HG02884 (cell line): ENCODE results near the gene SLF2.

Experiments
- ATAC-seq: cut with Tn5 transposase; IDR thresholded peaks from one replicate; pipeline ENCODE4 v1.9.1; 2021; ENCODE audit warnings: mild to moderate bottlenecking, moderate library complexity; ENCODE audit not compliant: unreplicated experiment

The SLF2 gene

DNA sequence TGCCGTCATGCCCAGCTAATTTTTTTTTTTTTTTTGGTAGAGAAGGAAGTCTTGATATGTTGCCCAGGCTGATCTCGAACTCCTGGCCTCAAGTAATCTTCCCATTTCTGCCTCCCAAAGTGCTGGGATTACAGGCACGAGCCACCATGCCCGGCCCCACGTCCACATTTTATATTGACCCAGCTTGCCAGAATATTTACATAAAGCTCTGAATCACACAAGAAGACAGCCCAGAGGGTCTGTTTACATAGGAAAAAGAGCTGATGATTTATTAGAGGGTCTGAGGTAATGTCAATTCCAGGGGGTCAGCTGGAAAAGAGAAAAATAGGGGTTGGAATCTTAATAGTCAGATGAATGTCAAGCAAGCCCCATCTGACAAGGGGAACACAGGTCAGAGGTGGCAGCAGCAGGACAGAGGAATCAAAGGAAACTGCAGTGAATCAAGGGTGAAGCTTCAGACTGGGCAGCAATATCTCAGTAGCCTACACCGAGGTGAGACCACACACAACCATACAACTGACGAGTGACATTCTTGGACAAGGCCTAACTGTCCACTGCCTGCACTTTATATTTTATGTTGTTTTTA lies 15.8 kb upstream of the SLF2 start:
- no peak for ATAC-seq

DNA sequence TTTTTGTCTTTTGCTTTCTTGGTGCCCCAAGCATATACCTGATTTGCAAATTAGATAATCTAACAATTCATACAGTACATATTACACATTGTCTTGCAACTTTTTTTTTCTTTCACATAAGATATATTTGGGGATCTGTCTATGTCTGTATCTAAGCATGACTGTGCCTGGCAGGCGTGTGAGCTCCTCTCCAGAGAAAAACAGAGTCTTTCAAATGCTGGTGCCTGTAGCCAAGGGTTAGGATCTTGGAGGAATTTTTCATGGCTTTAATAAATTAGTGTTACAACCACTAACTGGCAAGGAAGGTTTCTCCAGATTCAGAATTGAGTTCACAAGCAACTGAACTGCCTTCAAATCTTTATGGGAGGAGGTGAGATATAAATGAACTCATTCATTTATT lies 14.8 kb upstream of the SLF2 start:
- no peak for ATAC-seq

DNA sequence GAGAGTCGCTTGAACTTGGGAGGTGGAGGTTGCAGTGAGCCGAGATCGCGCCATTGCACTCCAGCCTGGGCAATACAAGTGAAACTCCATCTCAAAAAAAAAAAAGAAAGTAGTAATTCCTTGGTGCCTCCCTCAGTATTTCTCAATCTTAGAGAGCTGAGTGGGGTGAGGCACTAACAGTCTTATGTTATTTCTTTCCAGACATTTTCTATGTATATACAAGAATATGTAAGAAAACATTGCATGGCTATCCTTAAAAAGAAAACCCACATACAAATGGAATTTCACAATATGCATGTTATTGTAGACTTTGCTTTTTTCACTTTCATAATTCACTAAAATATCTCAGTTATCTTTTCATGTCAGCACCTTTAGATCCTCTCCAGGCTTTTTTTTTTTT lies 13.6 kb upstream of the SLF2 start:
- no peak for ATAC-seq

DNA sequence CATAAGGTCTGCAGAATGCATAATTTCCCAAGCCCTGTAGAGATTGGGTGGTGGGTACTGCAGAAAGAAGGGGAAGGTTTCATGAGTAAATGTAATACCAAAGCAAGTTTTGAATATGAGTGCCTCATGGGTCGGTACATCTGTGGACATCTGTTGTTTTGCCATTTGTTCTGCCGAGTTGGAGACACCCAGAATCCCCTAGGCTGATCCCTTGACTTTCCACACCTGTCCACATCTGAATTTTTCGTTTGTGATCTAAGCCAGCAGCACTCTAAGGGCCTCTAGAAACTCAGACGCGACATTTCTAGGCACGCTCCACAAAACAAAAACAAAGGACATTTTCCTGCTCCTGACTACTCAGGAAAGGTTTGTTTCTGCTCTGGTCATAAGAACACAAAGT lies 11.7 kb upstream of the SLF2 start:
- no peak for ATAC-seq

DNA sequence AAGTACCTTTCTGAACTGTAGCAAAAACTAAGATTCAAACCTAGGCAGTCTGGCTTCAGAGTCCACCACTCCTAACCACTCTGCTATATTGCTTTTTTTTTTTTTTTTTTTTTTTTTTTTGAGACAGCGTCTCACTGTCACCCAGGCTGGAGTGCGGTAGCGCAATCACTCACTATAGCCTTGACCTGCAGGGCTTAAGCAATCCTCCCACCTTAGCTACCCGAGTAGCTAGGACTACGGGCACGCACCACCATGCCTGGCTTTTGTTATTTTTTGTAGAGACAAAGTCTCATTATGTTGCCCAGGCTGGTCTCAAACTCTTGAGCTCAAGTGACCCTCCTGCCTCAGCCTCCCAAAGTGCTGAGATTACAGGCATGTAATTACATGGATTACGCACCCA lies 10.1 kb upstream of the SLF2 start:
- no peak for ATAC-seq

DNA sequence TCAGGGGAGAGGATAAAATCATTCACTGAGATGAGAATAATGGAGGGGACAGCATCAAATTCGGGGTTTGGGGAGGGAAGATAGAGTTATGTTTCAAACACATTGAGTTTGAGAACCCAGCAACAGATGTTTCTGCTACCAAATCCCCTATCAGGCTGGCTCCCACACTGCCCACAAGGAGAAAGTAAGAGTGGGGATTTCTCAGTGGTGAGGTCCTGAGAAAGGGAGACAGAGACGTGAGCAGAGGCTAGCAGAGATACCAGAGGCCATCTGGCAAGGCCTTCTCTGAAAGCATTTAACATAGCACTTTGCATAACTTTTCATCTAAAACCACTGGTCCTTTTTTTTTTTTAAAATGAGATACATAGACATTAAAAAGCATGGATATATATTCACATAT lies 7.8 kb upstream of the SLF2 start:
- no peak for ATAC-seq

DNA sequence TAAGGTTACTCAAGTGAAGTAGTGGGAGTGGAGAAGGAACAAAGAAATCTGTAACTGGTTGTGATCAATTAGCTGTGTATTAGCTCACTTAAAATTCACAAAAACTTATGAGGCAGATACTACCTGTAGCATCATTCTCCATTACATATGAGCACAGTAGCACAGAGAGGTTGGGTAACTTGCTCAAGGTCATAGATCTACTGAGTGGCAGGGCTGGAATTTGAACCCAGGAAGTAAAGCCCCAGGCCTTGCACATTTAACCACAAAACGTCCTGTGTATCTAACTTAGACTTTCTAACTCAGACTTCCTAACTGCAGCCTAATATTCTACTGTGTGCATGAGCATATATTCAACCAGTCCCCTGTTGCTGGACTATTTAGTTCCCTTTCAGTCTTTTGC lies 5.6 kb upstream of the SLF2 start:
- ATAC-seq: no peak

DNA sequence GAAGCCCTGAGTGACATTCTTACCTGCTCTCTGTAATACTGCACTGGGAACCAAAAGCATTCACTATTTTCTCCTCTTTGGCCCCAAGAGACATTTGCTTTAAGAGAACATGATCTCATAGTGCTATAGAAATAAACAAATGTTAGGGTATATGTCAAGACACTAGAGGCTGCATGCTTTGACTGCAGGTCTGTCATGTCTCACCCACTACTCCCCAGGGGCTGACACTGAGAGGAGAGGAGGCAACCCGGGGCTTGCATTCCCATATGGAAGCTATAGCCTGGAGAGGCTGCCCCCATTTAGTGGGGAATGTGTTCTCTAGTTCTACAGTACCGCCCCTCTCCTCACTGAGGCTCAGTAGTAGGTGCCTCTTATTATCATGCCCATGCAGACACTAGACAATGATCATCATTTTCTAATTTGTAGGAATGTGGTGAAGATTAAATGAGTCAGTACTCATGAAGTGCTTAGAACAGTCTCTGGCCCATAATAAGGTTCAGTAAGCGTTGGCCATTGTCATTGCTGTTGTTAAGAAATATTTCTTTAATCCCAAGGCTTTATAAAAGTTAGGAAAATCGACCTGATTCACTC lies 4.9 kb upstream of the SLF2 start:
- ATAC-seq: no peak

DNA sequence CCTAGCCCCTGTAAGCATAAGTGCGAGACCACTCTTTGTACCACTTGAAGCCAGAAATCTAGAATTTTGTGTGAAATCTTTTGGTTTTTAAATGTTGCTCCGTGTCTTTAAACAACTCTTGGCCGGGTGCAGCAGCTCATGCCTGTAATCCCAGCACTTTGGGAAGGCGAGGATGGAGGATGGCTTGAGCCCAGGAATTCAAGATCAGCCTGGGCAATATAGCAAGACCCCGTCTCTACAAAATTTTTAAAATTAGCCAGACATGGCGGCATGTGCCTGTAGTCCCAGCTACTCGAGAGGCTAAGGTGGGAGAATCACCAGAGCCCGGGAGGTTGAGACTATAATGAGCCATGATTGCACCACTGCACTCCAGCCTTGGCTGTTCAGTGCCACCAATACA lies 4.4 kb upstream of the SLF2 start:
- no peak for ATAC-seq

DNA sequence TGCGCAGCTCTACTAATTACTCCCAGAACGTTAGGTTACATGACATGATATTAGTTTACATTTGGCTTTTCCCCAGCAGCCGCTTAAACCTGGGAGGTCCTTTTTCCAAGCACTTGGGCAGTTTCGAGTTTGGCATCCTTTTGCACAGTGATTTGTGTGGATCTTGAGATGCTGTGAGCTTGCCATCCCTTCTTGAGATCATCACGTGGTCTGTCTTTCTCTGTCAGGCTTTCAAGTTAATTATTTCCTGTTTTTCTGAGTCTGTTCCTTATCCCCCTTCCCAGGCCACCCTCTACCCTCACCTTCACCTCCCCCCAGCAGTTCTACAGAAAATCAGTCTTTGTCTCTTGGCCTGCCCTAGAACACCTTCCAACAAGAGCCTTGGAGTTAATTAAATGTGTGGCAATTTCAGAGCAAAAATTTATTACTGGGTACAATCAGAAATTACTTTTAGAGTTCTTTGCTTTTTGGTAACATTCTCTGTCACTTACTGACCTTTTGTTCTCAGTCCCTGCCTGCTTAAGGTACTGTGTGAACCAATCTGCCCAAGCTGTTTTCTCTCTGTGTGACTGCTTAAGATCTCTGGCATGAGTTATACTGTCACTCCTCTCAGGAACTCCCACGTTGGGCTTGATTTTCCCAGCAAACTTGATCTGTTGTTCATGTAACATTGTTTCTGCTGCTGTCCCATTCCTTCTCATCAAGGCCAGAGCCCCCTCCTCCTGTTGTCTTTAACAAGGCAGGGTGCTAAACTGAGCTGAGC lies 3.1 kb upstream of the SLF2 start:
- no peak for ATAC-seq

DNA sequence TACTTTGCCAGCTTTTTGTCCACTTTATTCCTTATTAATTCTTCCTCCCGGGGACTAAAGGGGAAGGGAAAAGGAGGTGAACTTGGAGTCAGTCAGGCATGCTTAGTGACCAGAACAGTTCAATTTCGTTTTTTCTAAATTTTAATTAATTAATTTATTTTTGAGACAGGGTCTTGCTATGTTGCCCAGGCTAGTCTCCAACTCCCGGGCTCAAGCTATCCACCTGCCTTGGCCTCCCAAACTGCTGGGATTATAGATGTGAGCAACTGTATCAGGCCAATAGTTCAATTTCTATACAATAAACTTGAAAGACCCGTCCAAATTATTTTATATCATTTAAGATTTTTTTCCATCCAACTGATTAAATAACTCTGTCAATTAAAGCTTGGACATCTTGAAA lies 1.3 kb upstream of the SLF2 start:
- no peak for ATAC-seq

DNA sequence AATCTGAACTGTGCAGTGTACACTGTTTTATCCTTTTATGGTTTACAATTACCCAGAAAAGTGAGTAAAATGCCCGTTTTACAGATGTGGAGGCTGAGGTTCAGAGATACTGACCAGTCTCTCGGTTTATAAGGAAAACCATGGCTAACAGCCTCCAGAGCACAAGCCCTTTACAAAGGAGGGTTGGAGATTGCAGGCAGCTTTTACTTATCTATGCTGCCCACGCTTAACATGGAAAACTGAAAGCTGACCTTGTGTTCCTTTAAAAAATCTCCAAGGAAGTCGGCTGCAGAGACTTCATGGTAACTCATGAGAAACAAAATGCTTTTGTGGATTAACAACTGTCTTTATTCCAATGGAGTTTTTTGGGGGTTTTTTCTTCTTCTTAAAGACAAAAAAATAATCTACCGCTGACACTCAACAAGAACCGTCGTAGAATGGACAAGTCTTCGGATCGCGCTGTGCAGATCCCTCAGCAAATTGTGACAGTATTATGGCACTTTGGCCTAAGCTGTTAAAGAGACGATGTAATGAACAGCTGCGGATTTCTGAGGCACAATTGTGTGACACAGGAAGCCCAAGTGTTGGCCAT lies 654 bp upstream of the SLF2 start:
- ATAC-seq: no peak

DNA sequence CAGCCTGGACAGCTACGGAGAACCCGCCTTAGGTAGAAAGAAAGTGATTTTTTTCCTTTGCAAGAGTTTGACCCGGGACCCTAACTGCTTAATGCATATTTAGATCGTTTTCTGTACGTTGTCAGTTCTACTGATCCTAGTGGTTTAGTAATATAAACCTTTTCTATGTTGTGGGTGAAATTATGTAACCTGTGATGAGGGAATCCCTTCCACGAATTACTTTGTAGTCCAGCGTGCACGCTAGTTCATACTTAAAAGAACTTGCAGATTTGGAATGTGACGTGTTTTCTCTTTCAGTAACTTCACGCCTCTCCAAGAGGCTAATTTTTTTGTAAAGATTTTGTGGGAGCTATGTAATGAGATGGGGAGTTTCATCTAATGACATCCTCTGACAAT lies 705 bp downstream of the SLF2 start:
- ATAC-seq: no peak

DNA sequence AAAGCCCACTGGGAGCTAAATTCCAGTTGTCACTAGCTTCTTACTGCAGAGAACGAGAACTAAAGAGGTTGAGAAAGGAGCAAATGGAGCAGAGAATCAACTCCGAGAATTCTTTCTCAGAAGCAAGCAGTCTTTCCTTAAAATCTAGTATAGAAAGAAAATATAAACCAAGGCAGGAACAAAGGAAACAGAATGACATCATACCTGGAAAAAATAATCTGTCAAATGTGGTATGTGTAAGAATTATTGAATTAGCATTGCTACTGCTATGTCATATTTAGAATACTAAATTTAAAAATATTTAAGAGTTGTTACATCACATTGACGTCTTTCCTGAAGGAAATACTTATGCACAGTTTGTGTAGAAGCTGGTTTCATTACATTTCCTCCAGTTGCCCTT lies 4.3 kb downstream of the SLF2 start:
- ATAC-seq: no peak

DNA sequence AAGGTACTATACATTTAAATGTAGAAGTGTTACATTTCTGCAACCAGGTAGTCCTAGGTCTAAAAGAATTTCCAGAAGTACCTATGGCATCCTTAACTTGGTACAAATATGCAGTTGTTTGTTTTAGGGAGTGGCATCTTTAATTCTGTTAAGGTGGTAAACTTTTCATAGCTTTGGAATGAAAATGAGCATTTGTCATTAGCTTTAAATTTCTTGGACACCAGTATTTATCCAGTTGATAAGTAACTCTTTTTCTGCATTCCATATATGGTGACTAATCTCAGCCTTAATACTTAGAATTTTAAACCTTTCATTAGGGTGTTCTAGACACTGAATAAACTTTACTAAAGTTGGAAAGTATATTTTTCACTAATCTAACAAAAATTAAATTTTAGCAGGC lies 10.8 kb downstream of the SLF2 start:
- ATAC-seq: no peak

DNA sequence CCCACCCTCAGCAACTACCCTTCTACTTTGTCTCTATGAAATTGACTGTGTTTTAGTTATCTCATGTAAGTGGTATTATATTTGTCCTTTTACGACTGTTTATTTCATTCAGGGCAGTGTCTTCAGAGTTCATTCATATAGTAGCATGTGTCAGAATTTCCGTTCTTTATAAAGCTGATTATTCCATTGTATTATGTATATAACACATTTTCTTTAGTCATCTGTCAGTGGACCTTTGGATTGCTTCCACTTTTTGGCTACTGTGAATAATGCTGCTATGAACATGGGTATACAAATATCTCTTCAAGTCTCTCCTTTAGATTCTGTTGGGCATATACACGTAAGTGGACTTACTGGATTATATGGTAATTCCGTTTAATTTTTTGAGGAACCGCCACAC lies 14.5 kb downstream of the SLF2 start:
- ATAC-seq: no peak

DNA sequence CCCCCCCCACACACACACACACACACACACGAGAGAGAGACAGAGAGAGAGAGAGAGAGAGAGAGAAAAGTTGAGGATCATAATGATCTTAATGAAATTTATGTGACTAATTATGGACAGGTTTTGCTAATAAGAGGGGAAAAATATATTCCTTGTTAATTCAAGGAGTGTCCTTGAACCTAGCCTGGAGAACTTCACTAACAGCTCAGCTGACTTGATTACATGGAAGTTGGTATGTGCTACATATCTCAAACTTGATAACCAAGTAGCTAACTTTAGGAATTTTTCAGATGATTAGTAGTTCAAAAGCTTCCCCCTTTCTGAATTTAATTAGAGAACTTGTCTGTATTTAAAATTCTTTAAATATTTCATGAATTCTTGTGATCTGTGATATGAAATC lies 15.3 kb downstream of the SLF2 start:
- no peak for ATAC-seq

DNA sequence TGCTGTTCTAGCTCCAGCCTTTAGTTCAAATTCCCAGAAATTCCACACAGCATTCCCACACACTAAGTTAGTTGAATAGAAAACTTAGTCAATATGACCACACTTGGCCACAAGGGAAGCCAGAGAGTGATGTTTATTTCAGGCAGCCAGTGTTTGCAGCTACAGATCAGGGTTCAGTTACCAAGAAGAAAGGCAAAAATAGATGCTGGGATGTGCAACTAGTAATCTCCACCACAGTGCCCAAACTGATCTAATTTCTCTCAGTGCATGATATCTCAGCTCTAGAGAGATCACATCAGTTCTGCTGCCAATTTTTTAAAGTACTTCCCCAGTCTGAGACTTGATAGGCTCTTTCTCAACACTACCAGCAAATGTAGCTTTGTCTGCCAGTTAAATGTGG lies 17.6 kb downstream of the SLF2 start:
- no peak for ATAC-seq

DNA sequence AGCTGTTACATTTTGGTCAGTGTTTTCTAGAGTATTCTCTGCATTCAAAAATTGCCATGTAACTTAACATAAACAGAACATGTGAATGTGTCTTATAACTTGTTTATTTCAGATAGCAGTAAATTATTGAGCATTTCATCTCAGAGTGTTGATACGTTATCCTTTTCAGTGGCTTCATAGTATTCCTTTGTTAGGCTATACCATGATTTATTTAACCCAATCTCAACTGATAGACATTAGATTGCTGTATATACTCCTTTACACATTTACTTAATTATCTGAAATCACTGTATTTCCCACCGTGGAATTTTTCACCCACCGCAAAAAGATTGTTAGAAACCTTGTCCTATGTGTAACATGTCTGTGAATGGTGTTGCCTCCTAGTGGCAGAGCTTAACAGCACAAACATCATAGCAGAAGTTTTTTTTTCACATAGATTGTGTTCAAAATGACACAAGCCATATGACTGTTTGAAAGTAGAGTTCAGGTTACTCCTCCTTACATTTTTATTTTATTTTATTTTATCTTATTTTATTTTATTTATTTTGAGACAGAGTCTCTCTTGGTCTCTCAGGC lies 21.4 kb downstream of the SLF2 start:
- no peak for ATAC-seq

DNA sequence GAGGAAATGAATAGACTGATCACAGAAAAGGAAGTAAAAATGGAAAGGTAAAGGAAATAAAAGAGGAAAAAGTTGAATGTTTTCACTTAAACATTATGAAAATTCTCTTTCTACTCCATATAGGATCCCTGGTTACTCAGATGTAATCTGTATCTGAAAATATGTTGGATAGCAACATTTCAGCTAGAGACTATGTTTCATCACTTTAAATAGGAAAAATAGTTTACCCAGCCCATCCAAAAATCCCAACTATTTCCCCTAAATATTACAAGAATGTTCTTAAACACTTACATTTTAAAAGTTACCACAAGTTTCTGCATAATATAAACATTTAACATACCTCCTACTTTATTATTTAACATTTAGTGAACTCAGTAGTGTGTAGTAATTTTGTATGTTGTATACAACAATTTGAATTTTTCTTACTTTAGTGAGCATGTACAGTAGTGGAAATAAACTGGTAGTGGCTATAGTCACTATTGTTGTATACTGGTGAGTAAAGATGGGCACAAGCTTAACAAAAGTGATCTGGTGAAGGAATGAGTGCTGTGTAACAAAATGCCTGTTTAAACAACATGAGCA lies 27.1 kb downstream of the SLF2 start:
- ATAC-seq: no peak

DNA sequence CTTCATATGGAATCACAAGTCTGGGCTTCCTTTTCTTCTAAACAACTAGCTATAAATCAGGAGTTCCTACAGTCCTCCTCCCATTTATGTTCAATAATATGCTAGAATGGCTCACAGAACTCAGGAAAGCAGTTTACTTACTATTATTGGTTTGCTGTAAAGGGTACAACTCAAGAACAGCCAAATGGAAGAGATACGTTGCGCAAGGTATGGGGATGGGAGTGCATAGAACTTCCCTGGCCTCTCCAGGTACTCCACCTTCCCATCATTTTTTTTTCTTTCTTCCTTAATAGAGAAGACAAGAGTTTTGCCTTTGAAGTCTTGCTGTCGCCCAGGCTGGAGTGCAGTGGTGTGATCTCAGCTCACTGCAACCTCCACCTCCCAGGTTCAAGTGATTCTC lies 29.5 kb downstream of the SLF2 start:
- ATAC-seq: no peak

DNA sequence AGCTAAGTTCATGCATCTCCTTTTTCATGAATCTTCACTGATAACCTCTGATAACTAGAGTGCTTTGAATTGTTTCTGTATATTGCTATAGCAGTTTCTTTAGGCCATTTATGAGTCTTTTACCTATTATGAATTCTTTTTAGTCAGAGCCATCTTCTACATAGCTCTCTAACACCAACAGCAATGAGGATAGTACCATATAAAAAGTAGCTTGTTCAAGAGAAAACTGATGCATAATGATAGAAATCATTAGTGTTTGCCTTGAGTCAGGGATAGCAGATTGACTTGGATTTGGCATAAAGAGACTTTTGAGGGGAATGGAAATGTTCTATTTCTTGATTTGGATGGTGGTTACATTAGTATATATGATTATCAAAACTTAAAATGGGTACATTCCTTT lies 30.7 kb downstream of the SLF2 start:
- ATAC-seq: no peak
